Thyroid gland (tissue), 4 donors: ENCODE results near the gene PLSCR4.

Source experiments
- CTCF ChIP-seq, 6 experiments: fragments of 200-600 bp in 3 of 6; fragments of 450-650 bp in 3 of 6; sonication (generic) in 3 of 6; IDR thresholded peaks; one replicate each; pipeline ENCODE4 v1.5.1; 2016 to 2019; ENCODE audit warnings: antibody characterized with exemption in 6 of 6, mild to moderate bottlenecking in 2 of 6, inconsistent platforms in 1 of 6, moderate library complexity in 1 of 6
- POLR2A ChIP-seq, 2 donors: fragments of 450-650 bp; IDR thresholded peaks; one replicate each; pipeline ENCODE4 v1.6.1; 2017; ENCODE audit warnings: antibody characterized with exemption in 2 of 2, mild to moderate bottlenecking in 2 of 2, moderate library complexity in 1 of 2

DNA sequence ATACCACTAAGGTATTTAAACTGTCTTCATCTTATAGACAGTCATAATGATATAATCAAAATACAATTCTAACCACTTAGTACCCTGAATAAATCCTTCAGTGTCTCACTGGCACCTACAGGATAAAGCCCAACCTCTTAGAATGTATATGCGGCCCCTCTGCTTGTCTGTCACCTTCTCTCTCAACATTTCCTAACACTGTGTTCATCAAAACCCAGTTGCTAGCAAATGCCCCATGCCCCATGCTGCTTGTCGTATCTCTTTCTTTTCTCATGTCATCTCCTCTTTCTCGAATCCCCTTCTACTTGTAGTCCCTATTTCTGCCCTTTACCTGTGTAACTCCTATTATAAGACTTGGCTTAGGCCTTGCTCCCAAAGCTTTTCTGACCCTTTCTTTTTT, 24.6 kb upstream of the PLSCR4 start:
- TF ChIP-seq CTCF (IDR thresholded peaks at IDR 0.05) = no peak
- no peak for TF ChIP-seq POLR2A (IDR thresholded peaks at IDR 0.05)
